Activated B cell treated with CpG ODN at 0.5 μM for 24 hours (primary cell): ENCODE results near the gene PTPRO. TPM values are rescaled to one million over a fixed set of nuclear protein-coding genes. Genes with fewer than 3 reads are reported as not detected.

Source experiments
- ATAC-seq: fragments of 200-7000 bp; cut with Tn5 transposase; one replicate; pipeline ENCODE4 v1.10.0; 2021; ENCODE audit warnings: low read depth, mild to moderate bottlenecking, moderate library complexity
- CTCF ChIA-PET: fragments of 350-600 bp; sonication (Branson Sonifier 250); formaldehyde crosslinking; loops from one replicate; lab custom pipeline; 2021; ENCODE audit warnings: antibody characterized with exemption; lab: Charles Lee
- POLR2A ChIA-PET: fragments of 350-600 bp; sonication (Branson Sonifier 250); formaldehyde crosslinking; loops from one replicate; lab custom pipeline; 2021; ENCODE audit warnings: antibody characterized with exemption; lab: Charles Lee
- DNase-seq: peaks from one replicate; pipeline ENCODE4 v3.0.0; 2022
- H3K27ac Mint-ChIP-seq: one replicate; pipeline ENCODE4 v1.8.0; 2020; ENCODE audit warnings: mixed read lengths
- H3K27me3 Mint-ChIP-seq: one replicate; pipeline ENCODE4 v1.8.0; 2021; ENCODE audit warnings: mixed read lengths
- H3K36me3 Mint-ChIP-seq: one replicate; pipeline ENCODE4 v1.8.0; 2021; ENCODE audit warnings: low read depth, mixed read lengths
- H3K4me1 Mint-ChIP-seq: one replicate; pipeline ENCODE4 v1.8.0; 2021; ENCODE audit warnings: mixed read lengths
- H3K4me3 Mint-ChIP-seq: one replicate; pipeline ENCODE4 v1.8.0; 2020; ENCODE audit warnings: mild to moderate bottlenecking, mixed read lengths
- H3K9me3 Mint-ChIP-seq: one replicate; pipeline ENCODE4 v1.8.0; 2020; ENCODE audit warnings: mixed read lengths
- CTCF ChIP-seq: fragments of 200-600 bp; IDR thresholded peaks from one replicate; pipeline ENCODE4 v1.8.0; 2022; ENCODE audit warnings: antibody characterized with exemption, mild to moderate bottlenecking
- intact Hi-C: fragments of 100-400 bp; cut with micrococcal nuclease; formaldehyde crosslinking; loops from one replicate; pipeline ENCODE4 v1.15.1; 2024
- total RNA-seq: library from RNA; stranded (reverse); gene quantifications from 2 replicates; pipeline ENCODE4 v1.2.3, GENCODE V29; 2022

Gene PTPRO
- total RNA-seq, 1 donor from 2014 or later, result 23.9 TPM

- H3K27me3 Mint-ChIP-seq, result peaks cover 35% of the 10 kb centered on the region
- no peak for TF ChIP-seq CTCF
- no peaks in the 10 kb centered on the region for H3K36me3 Mint-ChIP-seq
- DNase-seq, result no peak
- ATAC-seq, result no peak
- no peaks in the 10 kb centered on the region for H3K9me3 Mint-ChIP-seq
- peaks cover 4% of the 10 kb centered on the region for H3K4me1 Mint-ChIP-seq
- intact Hi-C loops, result no loop called here
- CTCF ChIA-PET, result no interaction called here
- no peak overlapping the region for H3K4me3 Mint-ChIP-seq
- POLR2A ChIA-PET, result no interaction called here
- no peak overlapping the region for H3K27ac Mint-ChIP-seq
Measured at GRCh38 chr12:15323480-15323879, 1.2 kb downstream of the PTPRO start.

- Mint-ChIP-seq H3K4me1 (no peaks in the 10 kb centered on the region), H3K27ac (no peak overlapping the region), H3K9me3 (no peaks in the 10 kb centered on the region), H3K27me3 (peaks cover 14% of the 10 kb centered on the region), H3K4me3 (no peak overlapping the region), H3K36me3 (no peaks in the 10 kb centered on the region)
- DNase-seq, result no peak
- POLR2A ChIA-PET, result no interaction called here
- intact Hi-C loops, result no loop called here
- TF ChIP-seq CTCF, result no peak
- CTCF ChIA-PET, result no interaction called here
- no peak for ATAC-seq
Measured at GRCh38 chr12:15329891-15330290, 7.6 kb downstream of the PTPRO start.

- ChIA-PET CTCF (no interaction called here), POLR2A (no interaction called here)
- H3K36me3 Mint-ChIP-seq, result no peaks in the 10 kb centered on the region
- no peak overlapping the region for H3K27ac Mint-ChIP-seq
- intact Hi-C loops, result no loop called here
- no peak overlapping the region for H3K4me3 Mint-ChIP-seq
- DNase-seq, result no peak
- no peak for TF ChIP-seq CTCF
- no peaks in the 10 kb centered on the region for H3K9me3 Mint-ChIP-seq
- H3K4me1 Mint-ChIP-seq, result no peaks in the 10 kb centered on the region
- peaks cover 12% of the 10 kb centered on the region for H3K27me3 Mint-ChIP-seq
- ATAC-seq, result no peak
Measured at GRCh38 chr12:15334225-15334624, 11.9 kb downstream of the PTPRO start.

GRCh38 chr12:15335959-15336358 lies 13.7 kb downstream of the PTPRO start:
- CTCF ChIA-PET, result no interaction called here
- H3K27me3 Mint-ChIP-seq, result peaks cover 17% of the 10 kb centered on the region
- no peak overlapping the region for H3K27ac Mint-ChIP-seq
- no peaks in the 10 kb centered on the region for H3K4me1 Mint-ChIP-seq
- ATAC-seq (no peak), DNase-seq (no peak)
- no peak overlapping the region for H3K4me3 Mint-ChIP-seq
- POLR2A ChIA-PET, result no interaction called here
- intact Hi-C loops, result no loop called here
- TF ChIP-seq CTCF, result no peak
- no peaks in the 10 kb centered on the region for H3K9me3 Mint-ChIP-seq
- no peaks in the 10 kb centered on the region for H3K36me3 Mint-ChIP-seq

- no peaks in the 10 kb centered on the region for H3K36me3 Mint-ChIP-seq
Measured at GRCh38 chr12:15336768-15337553, 14.7 kb downstream of the PTPRO start.

More at GRCh38 chr12:15336768-15337553, 14.7 kb downstream of the PTPRO start:
- Mint-ChIP-seq H3K27me3 (peaks cover 17% of the 10 kb centered on the region), H3K27ac (no peak overlapping the region), H3K9me3 (no peaks in the 10 kb centered on the region), H3K4me3 (no peak overlapping the region), H3K4me1 (no peaks in the 10 kb centered on the region)
- ChIA-PET CTCF (no interaction called here), POLR2A (no interaction called here)
- DNase-seq, result no peak
- intact Hi-C loops, result no loop called here
- no peak for TF ChIP-seq CTCF
- no peak for ATAC-seq
